HG02981 (cell line): ENCODE results near the gene ZNF609.
"Not testable (repeated sequence)": the region's sequence is repeated elsewhere in the genome, so short reads cannot be mapped to it uniquely, and the experiment has no call there.

Source experiments
- ATAC-seq: cut with Tn5 transposase; IDR thresholded peaks from one replicate; pipeline ENCODE4 v1.9.1; 2021; ENCODE audit warnings: mild to moderate bottlenecking, moderate library complexity; ENCODE audit not compliant: unreplicated experiment

ZNF609 gene

GRCh38 chr15:64454282-64454681, 6.1 kb upstream of the ZNF609 start:
- no peak for ATAC-seq

GRCh38 chr15:64455961-64456371, 4.4 kb upstream of the ZNF609 start:
- no peak for ATAC-seq

- no peak for ATAC-seq
Observed at GRCh38 chr15:64456634-64457108, 3.7 kb upstream of the ZNF609 start.

- no peak for ATAC-seq
Observed at GRCh38 chr15:64459066-64459781, 1.2 kb upstream of the ZNF609 start.

GRCh38 chr15:64460724-64461720, 644 bp downstream of the ZNF609 start:
- peak; percentile 16 for ATAC-seq

- no peak for ATAC-seq
Observed at GRCh38 chr15:64461721-64462162, 1.4 kb downstream of the ZNF609 start.

GRCh38 chr15:64462492-64462891, 2.1 kb downstream of the ZNF609 start:
- ATAC-seq, result no peak

- ATAC-seq, result no peak
Observed at GRCh38 chr15:64464276-64465005, 4.1 kb downstream of the ZNF609 start.

GRCh38 chr15:64466408-64467141, 6.2 kb downstream of the ZNF609 start:
- ATAC-seq, result no peak

GRCh38 chr15:64472161-64472560, 11.8 kb downstream of the ZNF609 start:
- no peak for ATAC-seq

GRCh38 chr15:64474846-64475245, 14.5 kb downstream of the ZNF609 start:
- ATAC-seq, result no peak

GRCh38 chr15:64476550-64476949, 16.2 kb downstream of the ZNF609 start:
- no peak for ATAC-seq

GRCh38 chr15:64478863-64479262, 18.5 kb downstream of the ZNF609 start:
- no peak for ATAC-seq

- no peak for ATAC-seq
Observed at GRCh38 chr15:64480891-64481290, 20.5 kb downstream of the ZNF609 start.

GRCh38 chr15:64483749-64484148, 23.4 kb downstream of the ZNF609 start:
- ATAC-seq, result no peak

- no peak for ATAC-seq
Observed at GRCh38 chr15:64485796-64486195, 25.4 kb downstream of the ZNF609 start.

- no peak for ATAC-seq
Observed at GRCh38 chr15:64490598-64491259, 30.4 kb downstream of the ZNF609 start.

- ATAC-seq, result no peak
Observed at GRCh38 chr15:64493641-64494040, 33.3 kb downstream of the ZNF609 start.

GRCh38 chr15:64495968-64496367, 35.6 kb downstream of the ZNF609 start:
- ATAC-seq, result not testable (repeated sequence)
